H9 (cell line): ENCODE data around the gene FNDC3B. TPM values are rescaled to one million over a fixed set of nuclear protein-coding genes. Genes with fewer than 3 reads are reported as not detected.

Source experiments
- DNase-seq: peaks from one replicate; pipeline ENCODE4 v3.0.0-alpha.2; 2017
- H2AFZ ChIP-seq: one replicate; pipeline ENCODE4 v1.6.1; 2013; ENCODE audit warnings: mild to moderate bottlenecking, low read length, control low read depth, moderate library complexity
- H2AK5ac ChIP-seq: 2 replicates; pipeline ENCODE4 v1.6.1; 2013; ENCODE audit warnings: low read length, control low read depth, mixed read lengths; ENCODE audit not compliant: insufficient read length
- H2BK120ac ChIP-seq: one replicate; pipeline ENCODE4 v1.6.1; 2013; ENCODE audit warnings: low read depth, mild to moderate bottlenecking, low read length, control low read depth, inconsistent platforms; ENCODE audit not compliant: poor library complexity, severe bottlenecking
- H2BK12ac ChIP-seq: 2 replicates; pipeline ENCODE4 v1.6.1; 2013; ENCODE audit warnings: low read length, control low read depth, mixed read lengths, low read depth; ENCODE audit not compliant: insufficient read length
- H2BK15ac ChIP-seq: 2 replicates; pipeline ENCODE4 v1.6.1; 2013; ENCODE audit warnings: low read depth, low read length, control low read depth
- H2BK20ac ChIP-seq: one replicate; pipeline ENCODE4 v1.6.1; 2013; ENCODE audit warnings: low read depth, mild to moderate bottlenecking, low read length, control low read depth, inconsistent platforms; ENCODE audit not compliant: poor library complexity, severe bottlenecking
- H2BK5ac ChIP-seq: 2 replicates; pipeline ENCODE4 v1.6.1; 2013; ENCODE audit warnings: low read length, control low read depth, mixed read lengths; ENCODE audit not compliant: insufficient read length
- H3K14ac ChIP-seq: 2 replicates; pipeline ENCODE4 v1.6.1; 2013; ENCODE audit warnings: low read length, control low read depth; ENCODE audit not compliant: insufficient read depth
- H3K18ac ChIP-seq: 2 replicates; pipeline ENCODE4 v1.6.1; 2013; ENCODE audit warnings: low read depth, mild to moderate bottlenecking, mixed read lengths, low read length, control low read depth; ENCODE audit not compliant: insufficient read length
- H3K23ac ChIP-seq: 2 replicates; pipeline ENCODE4 v1.6.1; 2013; ENCODE audit warnings: low read length, control low read depth, mixed read lengths, low read depth; ENCODE audit not compliant: insufficient read length
- H3K23me2 ChIP-seq: 2 replicates; pipeline ENCODE4 v1.6.1; 2013; ENCODE audit warnings: low read depth, mild to moderate bottlenecking, mixed read lengths, low read length, control low read depth; ENCODE audit not compliant: insufficient read length, poor library complexity, severe bottlenecking
- H3K27ac ChIP-seq: 2 replicates; pipeline ENCODE4 v1.5.1; 2013; ENCODE audit warnings: low read length, control low read depth, mixed read lengths, low read depth; ENCODE audit not compliant: insufficient read length
- H3K27me3 ChIP-seq: 2 replicates; pipeline ENCODE4 v1.6.1; 2013; ENCODE audit warnings: low read length, control low read depth, inconsistent platforms; ENCODE audit not compliant: insufficient read depth
- H3K4ac ChIP-seq: 2 replicates; pipeline ENCODE4 v1.6.1; 2013; ENCODE audit warnings: low read depth, mild to moderate bottlenecking, control low read depth, inconsistent platforms, low read length, moderate library complexity
- H3K4me1 ChIP-seq: 2 replicates; pipeline ENCODE4 v1.6.1; 2013; ENCODE audit warnings: low read length, control low read depth, inconsistent platforms; ENCODE audit not compliant: insufficient read depth
- H3K4me2 ChIP-seq: 2 replicates; pipeline ENCODE4 v1.6.1; 2013; ENCODE audit warnings: low read length, control low read depth, mixed read lengths; ENCODE audit not compliant: insufficient read length, insufficient read depth
- H3K56ac ChIP-seq: 2 replicates; pipeline ENCODE4 v1.6.1; 2013; ENCODE audit warnings: low read depth, mild to moderate bottlenecking, mixed read lengths, low read length, control low read depth; ENCODE audit not compliant: insufficient read length
- H3K79me1 ChIP-seq: 2 replicates; pipeline ENCODE4 v1.6.1; 2013; ENCODE audit warnings: low read depth, mild to moderate bottlenecking, moderate library complexity, low read length, control low read depth, inconsistent platforms; ENCODE audit not compliant: insufficient read depth, poor library complexity, severe bottlenecking
- H3K79me2 ChIP-seq: 2 replicates; pipeline ENCODE4 v1.6.1; 2013; ENCODE audit warnings: low read length, control low read depth, inconsistent platforms; ENCODE audit not compliant: insufficient read depth
- H3K9ac ChIP-seq: 2 replicates; pipeline ENCODE4 v1.6.1; 2013; ENCODE audit warnings: low read length, control low read depth, mixed read lengths; ENCODE audit not compliant: insufficient read length; ENCODE audit errors: extremely low read depth
- H3K9me3 ChIP-seq: one replicate; pipeline ENCODE4 v1.6.1; 2013; ENCODE audit warnings: low read depth, low read length, inconsistent platforms; ENCODE audit not compliant: control insufficient read depth
- H3T11ph ChIP-seq: one replicate; pipeline ENCODE4 v1.6.1; 2013; ENCODE audit warnings: mild to moderate bottlenecking, low read length, control low read depth, inconsistent platforms
- H4K20me1 ChIP-seq: one replicate; pipeline ENCODE4 v1.6.1; 2013; ENCODE audit not compliant: control insufficient read depth, insufficient read length, insufficient read depth
- H4K5ac ChIP-seq: 2 replicates; pipeline ENCODE4 v1.6.1; 2013; ENCODE audit warnings: low read depth, mild to moderate bottlenecking, mixed read lengths, low read length, control low read depth; ENCODE audit not compliant: insufficient read length
- H4K8ac ChIP-seq: replicated peaks from 2 replicates; pipeline ENCODE4 v1.6.1; 2013; ENCODE audit warnings: low read length, control low read depth, mixed read lengths, low read depth; ENCODE audit not compliant: insufficient read length
- H4K91ac ChIP-seq: 2 replicates; pipeline ENCODE4 v1.6.1; 2013; ENCODE audit warnings: low read depth, mild to moderate bottlenecking, moderate library complexity, mixed read lengths, low read length, control low read depth; ENCODE audit not compliant: insufficient read length
- H3K27ac Mint-ChIP-seq, 3 experiments: 2 replicates in 2 of 3; 3 replicates in 1 of 3; pipeline ENCODE4 v1.8.0; 2020 to 2021; ENCODE audit warnings: mixed read lengths in 3 of 3, mild to moderate bottlenecking in 1 of 3, moderate library complexity in 1 of 3
- H3K27me3 Mint-ChIP-seq: 2 replicates; pipeline ENCODE4 v1.8.0; 2021; ENCODE audit warnings: low read depth, mild to moderate bottlenecking, moderate library complexity, mixed read lengths
- H3K36me3 Mint-ChIP-seq, 3 experiments: 2 replicates in 2 of 3; 3 replicates in 1 of 3; pipeline ENCODE4 v1.8.0; 2020 to 2021; ENCODE audit warnings: low read depth in 3 of 3, mixed read lengths in 3 of 3; ENCODE audit not compliant: insufficient read depth in 1 of 3
- H3K4me1 Mint-ChIP-seq, 2 experiments: 2 replicates each; pipeline ENCODE4 v1.8.0; 2020; ENCODE audit warnings: mixed read lengths in 2 of 2
- H3K4me3 Mint-ChIP-seq, 2 experiments: 2 replicates in 1 of 2; 3 replicates in 1 of 2; pipeline ENCODE4 v1.8.0; 2020 to 2021; ENCODE audit warnings: mild to moderate bottlenecking in 2 of 2, mixed read lengths in 2 of 2, moderate library complexity in 1 of 2
- H3K9me3 Mint-ChIP-seq, 2 experiments: 2 replicates in 1 of 2; 3 replicates in 1 of 2; pipeline ENCODE4 v1.8.0; 2020; ENCODE audit warnings: mild to moderate bottlenecking in 2 of 2, mixed read lengths in 2 of 2, moderate library complexity in 1 of 2
- CTCF ChIP-seq: fragments of 200-600 bp; sonication (generic); conservative IDR thresholded peaks from 3 replicates; pipeline ENCODE4 v1.8.0; 2021; ENCODE audit warnings: antibody characterized with exemption, mild to moderate bottlenecking
- WGBS: extraction: QIAGEN DNeasy Blood & Tissue Kit; methylation state at CpG from one replicate; pipeline ENCODE4 v1.1.7; 2013; ENCODE audit warnings: missing lambda C conversion rate, low lambda C conversion rate, mixed read lengths; ENCODE audit not compliant: insufficient read length; ENCODE audit errors: extremely low coverage; 5-methylcytosine and 5-hydroxymethylcytosine counted together
- total RNA-seq: library from RNA; stranded (reverse); gene quantifications from 2 replicates; pipeline ENCODE4 v1.2.1, GENCODE V29; 2021

Gene FNDC3B
- total RNA-seq, 1 experiment from 2014 or later = 43.8 TPM

DNA sequence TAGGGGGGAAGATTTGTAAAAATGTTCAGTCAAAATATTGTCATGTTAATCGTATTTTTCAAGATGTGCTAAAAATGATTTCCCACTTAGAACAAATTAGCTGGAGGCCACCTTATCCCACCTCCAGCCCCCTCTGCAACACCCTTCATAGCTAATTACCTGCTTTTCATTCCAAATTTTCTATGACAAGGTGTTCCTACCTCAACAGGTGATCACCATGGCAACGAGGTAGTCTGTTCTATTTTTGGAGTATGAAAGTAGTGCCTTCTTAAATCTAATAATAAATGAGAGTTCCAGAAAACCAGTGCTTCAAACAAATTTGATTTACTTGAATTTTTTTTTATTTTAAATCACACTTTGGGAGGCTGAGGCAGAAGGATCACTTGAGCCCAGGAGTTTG, 149.8 kb downstream of the FNDC3B start:
- WGBS = no CpG with 5 or more reads among the region's 2 CpGs
- H3K27ac Mint-ChIP-seq = no peak overlapping the region; a peak in 1 of 7 replicates

More for the DNA sequence above, 149.8 kb downstream of the FNDC3B start:
- Histone ChIP-seq H3K4ac (no peak overlapping the region), H3K79me2 (0 out of 2 replicates have a peak, but pooled peaks cover 1% of the 10 kb centered on the region), H2BK20ac (no peak overlapping the region), H3K18ac (no peak overlapping the region), H3K14ac (no peak overlapping the region), H2AFZ (no peak overlapping the region), H3K56ac (no peak overlapping the region), H2BK120ac (no peak overlapping the region), H3K27me3 (no peaks in the 10 kb centered on the region), H2BK12ac (no peak overlapping the region), H2AK5ac (no peak overlapping the region), H3T11ph (no peak overlapping the region), H3K23me2 (no peaks in the 10 kb centered on the region), H2BK15ac (no peak overlapping the region), H3K23ac (no peak overlapping the region), H2BK5ac (no peak overlapping the region), H3K4me2 (no peak overlapping the region), H3K4me1 (no peaks in the 10 kb centered on the region), H4K8ac (no peak overlapping the region), H3K9ac (no peak overlapping the region), H3K79me1 (no peaks in the 10 kb centered on the region), H4K20me1 (no peaks in the 10 kb centered on the region), H3K9me3 (no peaks in the 10 kb centered on the region), H4K91ac (no peak overlapping the region), H4K5ac (no peak overlapping the region), H3K27ac (no peak overlapping the region)
- peaks cover 2 to 10% of the 10 kb centered on the region in 2 experiments for H3K4me1 Mint-ChIP-seq
- 0 out of 5 replicates have a peak, but pooled peaks cover 0 to 4% of the 10 kb centered on the region in 2 experiments for H3K9me3 Mint-ChIP-seq
- no peak for DNase-seq
- peaks cover 4 to 7% (median 4%) of the 10 kb centered on the region in 3 experiments; a peak in 5 of 7 replicates for H3K36me3 Mint-ChIP-seq
- H3K27me3 Mint-ChIP-seq = no peaks in the 10 kb centered on the region
- TF ChIP-seq CTCF = no peak
- no peak overlapping the region for H3K4me3 Mint-ChIP-seq
